HCT116 (cell line): ENCODE data around the gene RAPGEF2. TPM values are rescaled to one million over a fixed set of nuclear protein-coding genes. Genes with fewer than 3 reads are reported as not detected.

Source experiments
- ATAC-seq: fragments of 200-7000 bp; cut with Tn5 transposase; 2 replicates; pipeline ENCODE4 v1.9.1; 2020; ENCODE audit warnings: mild to moderate bottlenecking, moderate library complexity
- BruUV-seq: library from RNA; stranded (reverse); fragments of 400-500 nt; replicated peaks from 2 replicates; lab custom pipeline; 2021; lab: Mats Ljungman, UMichigan
- CTCF ChIA-PET: fragments of 300-600 bp; sonication (Branson Sonifier 250); formaldehyde crosslinking; loops from one replicate; lab custom pipeline; 2021; ENCODE audit warnings: antibody characterized with exemption; lab: Charles Lee
- POLR2A ChIA-PET: fragments of 300-600, 350-600 bp; sonication (Branson Sonifier 250); formaldehyde crosslinking; loops from one replicate; lab custom pipeline; 2021; ENCODE audit warnings: antibody characterized with exemption; lab: Charles Lee
- RAD21 ChIA-PET, 2 experiments: fragments of 300-600 bp; sonication (Branson Sonifier 250); formaldehyde crosslinking; loops; one replicate each; lab custom pipeline; 2023; ENCODE audit warnings: low total read pairs in 2 of 2; ENCODE audit not compliant: uncharacterized antibody in 2 of 2, unreplicated experiment in 2 of 2, low non-redundant PET in 1 of 2; lab: Charles Lee
- DNase-seq: peaks from one replicate; pipeline ENCODE4 v3.0.0-alpha.2; 2010; ENCODE audit warnings: low read depth, low spot score
- H2AFZ ChIP-seq: fragments of 200-600 bp; shearing (Covaris generic), sonication (generic); 2 replicates; pipeline ENCODE4 v1.6.1; 2017; ENCODE audit warnings: low read depth, mixed run types, mixed read lengths, antibody characterized with exemption, low read length; ENCODE audit not compliant: poor library complexity, severe bottlenecking
- H3K27ac ChIP-seq: 2 replicates; pipeline ENCODE4 v1.5.1; 2012; ENCODE audit warnings: low read depth, low read length
- H3K27me3 ChIP-seq: fragments of 200-600 bp; sonication (generic); 2 replicates; pipeline ENCODE4 v1.6.1; 2016; ENCODE audit warnings: mixed run types, low read length, mixed read lengths; ENCODE audit not compliant: insufficient read depth
- H3K36me3 ChIP-seq, 2 experiments: fragments of 200-500 bp in 1 of 2; fragments of 200-600 bp in 1 of 2; sonication (Bioruptor generic) in 1 of 2; sonication (generic) in 1 of 2; 2 replicates each; pipeline versions ENCODE4 v1.5.1 to v1.6.1; 2014 to 2016; ENCODE audit warnings: low read length in 2 of 2, inconsistent platforms in 1 of 2, mixed read lengths in 1 of 2, mixed run types in 1 of 2; ENCODE audit not compliant: insufficient read depth in 2 of 2, control insufficient read depth in 1 of 2
- H3K4me1 ChIP-seq, 2 experiments: fragments of 200-600 bp in 1 of 2; sonication (generic) in 1 of 2; 2 replicates each; pipeline versions ENCODE4 v1.5.1 to v1.6.1; 2012 to 2017; ENCODE audit warnings: low read length in 2 of 2, inconsistent platforms in 1 of 2, mild to moderate bottlenecking in 1 of 2, mixed read lengths in 1 of 2, mixed run types in 1 of 2, moderate library complexity in 1 of 2; ENCODE audit not compliant: insufficient read depth in 2 of 2, control insufficient read depth in 1 of 2
- H3K4me2 ChIP-seq: fragments of 200-600 bp; sonication (generic); 2 replicates; pipeline ENCODE4 v1.6.1; 2017; ENCODE audit warnings: mixed run types, low read length, mixed read lengths
- H3K4me3 ChIP-seq, 2 experiments: fragments of 200-600 bp in 1 of 2; sonication (generic) in 1 of 2; replicated peaks in 1 of 2; 2 replicates each; pipeline ENCODE4 v1.5.1; 2011 to 2016; ENCODE audit warnings: low read length in 2 of 2, control low read depth in 1 of 2, low read depth in 1 of 2, mild to moderate bottlenecking in 1 of 2, mixed read lengths in 1 of 2, mixed run types in 1 of 2
- H3K79me2 ChIP-seq: fragments of 200-600 bp; sonication (generic); 2 replicates; pipeline ENCODE4 v1.6.1; 2017; ENCODE audit warnings: mild to moderate bottlenecking, mixed run types, low read length, moderate library complexity, mixed read lengths; ENCODE audit not compliant: insufficient read depth
- H3K9ac ChIP-seq: fragments of 200-600 bp; sonication (generic); 2 replicates; pipeline ENCODE4 v1.6.1; 2016; ENCODE audit warnings: low read length, mixed read lengths
- H3K9me2 ChIP-seq: fragments of 200-600 bp; sonication (generic), shearing (Covaris generic); 2 replicates; pipeline ENCODE4 v1.6.1; 2017; ENCODE audit warnings: mixed run types, mild to moderate bottlenecking, moderate library complexity; ENCODE audit not compliant: insufficient read depth
- H3K9me3 ChIP-seq, 2 experiments: fragments of 200-500 bp in 1 of 2; fragments of 200-600 bp in 1 of 2; sonication (Bioruptor generic) in 1 of 2; sonication (generic) in 1 of 2; 2 replicates each; pipeline ENCODE4 v1.6.1; 2014 to 2017; ENCODE audit warnings: low read length in 2 of 2, mixed read lengths in 2 of 2, inconsistent platforms in 1 of 2, low read depth in 1 of 2, mild to moderate bottlenecking in 1 of 2, mixed run types in 1 of 2, moderate library complexity in 1 of 2; ENCODE audit not compliant: control insufficient read depth in 1 of 2, insufficient read depth in 1 of 2
- H4K20me1 ChIP-seq: fragments of 200-600 bp; sonication (generic), shearing (Covaris generic); 2 replicates; pipeline ENCODE4 v1.6.1; 2017; ENCODE audit warnings: mixed run types, mild to moderate bottlenecking, moderate library complexity; ENCODE audit not compliant: insufficient read depth
- ATF3 ChIP-seq: IDR thresholded peaks from 2 replicates; pipeline ENCODE4 v1.6.1; 2012
- CBX3 ChIP-seq: IDR thresholded peaks from 2 replicates; pipeline ENCODE4 v1.6.1; 2012; ENCODE audit warnings: low read depth
- CEBPB ChIP-seq: IDR thresholded peaks from 2 replicates; pipeline ENCODE4 v1.6.1; 2012; ENCODE audit warnings: low read depth
- CTCF ChIP-seq, 3 experiments: fragments of 200-600 bp in 1 of 3; sonication (generic) in 1 of 3; IDR thresholded peaks in 2 of 3; conservative IDR thresholded peaks in 1 of 3; 2 replicates each; pipeline ENCODE4 v1.5.1; 2012 to 2017; ENCODE audit warnings: low read depth in 2 of 3, low read length in 2 of 3, antibody characterized with exemption in 1 of 3, borderline replicate concordance in 1 of 3, control low read depth in 1 of 3, mild to moderate bottlenecking in 1 of 3, mixed read lengths in 1 of 3, mixed run types in 1 of 3, moderate library complexity in 1 of 3; ENCODE audit not compliant: insufficient read depth in 1 of 3
- EGR1 ChIP-seq: IDR thresholded peaks from 2 replicates; pipeline ENCODE4 v1.6.1; 2012; ENCODE audit warnings: low read depth
- ELF1 ChIP-seq: IDR thresholded peaks from 2 replicates; pipeline ENCODE4 v1.6.1; 2012; ENCODE audit warnings: low read depth, borderline replicate concordance
- EZH2 ChIP-seq: fragments of 200-600 bp; sonication (generic); IDR thresholded peaks from 2 replicates; pipeline ENCODE4 v1.6.1; 2017; ENCODE audit warnings: antibody characterized with exemption, mixed run types
- FOSL1 ChIP-seq: IDR thresholded peaks from 2 replicates; pipeline ENCODE4 v1.6.1; 2012; ENCODE audit warnings: low read depth
- MAX ChIP-seq: IDR thresholded peaks from 2 replicates; pipeline ENCODE4 v1.6.1; 2012
- POLR2AphosphoS5 ChIP-seq: IDR thresholded peaks from 2 replicates; pipeline ENCODE4 v1.6.1; 2011; ENCODE audit warnings: mild to moderate bottlenecking, low read depth, low read length, moderate library complexity
- RAD21 ChIP-seq: IDR thresholded peaks from 2 replicates; pipeline ENCODE4 v1.6.1; 2012; ENCODE audit warnings: low read depth, mild to moderate bottlenecking
- SIN3A ChIP-seq: IDR thresholded peaks from 2 replicates; pipeline ENCODE4 v1.6.1; 2012; ENCODE audit warnings: low read depth
- SRF ChIP-seq: IDR thresholded peaks from 2 replicates; pipeline ENCODE4 v1.6.1; 2012; ENCODE audit warnings: low read depth
- TCF7L2 ChIP-seq: IDR thresholded peaks from 2 replicates; pipeline ENCODE4 v1.7.0; 2011; ENCODE audit warnings: borderline replicate concordance, inconsistent platforms; ENCODE audit not compliant: insufficient read depth, insufficient read length; ENCODE audit errors: extremely low read depth
- YY1 ChIP-seq: IDR thresholded peaks from 2 replicates; pipeline ENCODE4 v1.6.1; 2011; ENCODE audit warnings: low read length, low read depth, moderate library complexity, mild to moderate bottlenecking; ENCODE audit not compliant: insufficient replicate concordance; ENCODE audit errors: extremely low read depth
- ZNF274 ChIP-seq: fragments of 200-500 bp; sonication (Bioruptor generic); IDR thresholded peaks from 2 replicates; pipeline ENCODE4 v1.6.1; 2014; ENCODE audit warnings: mild to moderate bottlenecking, low read depth, low read length, inconsistent platforms
- intact Hi-C: fragments of 100-400 bp; cut with micrococcal nuclease; formaldehyde crosslinking; loops from 2 replicates; pipeline ENCODE4 v1.10.0; 2022
- total RNA-seq: library from RNA; stranded (reverse); gene quantifications from one replicate; pipeline ENCODE4 v1.2.1, GENCODE V29; 2021; ENCODE audit not compliant: unreplicated experiment
- TF ChIP-seq, protein P1 (sequence below): IDR thresholded peaks from 2 replicates; pipeline ENCODE4 v1.6.1; 2012; ENCODE audit warnings: low read depth

The RAPGEF2 gene
- total RNA-seq, 1 experiment from 2014 or later: 21.2 TPM

- TF ChIP-seq CTCF (IDR thresholded peaks at IDR 0.05 in 2 of 3, conservative IDR thresholded peaks at IDR 0.05 in 1 of 3; ENCODE audit: borderline replicate concordance in 1 of 3, insufficient read depth in 1 of 3, low read depth in 2 of 3, low read length in 2 of 3) (no peak), CEBPB (no peak), POLR2AphosphoS5 (no peak)
Measured at GRCh38 chr4:159298502-159298901, 195.6 kb downstream of the RAPGEF2 start (continued).

- Histone ChIP-seq H3K9me3 (no peaks in the 10 kb centered on the region), H3K27me3 (no peaks in the 10 kb centered on the region), H3K4me2 (no peak overlapping the region), H3K9ac (no peak overlapping the region), H2AFZ (no peak overlapping the region), H3K9me2 (no peaks in the 10 kb centered on the region), H3K27ac (no peak overlapping the region), H3K4me3 (no peak overlapping the region), H4K20me1 (no peaks in the 10 kb centered on the region; the same call in 1 of the 2 replicates), H3K4me1 (peaks cover 0 to 5% of the 10 kb centered on the region in 2 experiments; a peak in 2 of 4 replicates), H3K79me2 (no peaks in the 10 kb centered on the region), H3K36me3 (no peaks in the 10 kb centered on the region)
- intact Hi-C loops: no loop called here
- ChIA-PET RAD21 (no interaction called here), CTCF (no interaction called here), POLR2A (no interaction called here)
- DNase-seq (no peak), ATAC-seq (no peak)
- no peak for TF ChIP-seq YY1
- no peak for TF ChIP-seq ATF3
- TF ChIP-seq POLR2AphosphoS5: no peak
- no peak for TF ChIP-seq SRF
- no peak for TF ChIP-seq TCF7L2
- no peak for TF ChIP-seq EGR1
- no peak for TF ChIP-seq EZH2
- no peak for TF ChIP-seq CBX3
- TF ChIP-seq RAD21: no peak
- no peak for TF ChIP-seq CTCF (IDR thresholded peaks at IDR 0.05 in 2 of 3, conservative IDR thresholded peaks at IDR 0.05 in 1 of 3; ENCODE audit: borderline replicate concordance in 1 of 3, insufficient read depth in 1 of 3, low read depth in 2 of 3, low read length in 2 of 3)
- TF ChIP-seq CEBPB: no peak
- TF ChIP-seq FOSL1: no peak
- TF ChIP-seq, protein P1, sequence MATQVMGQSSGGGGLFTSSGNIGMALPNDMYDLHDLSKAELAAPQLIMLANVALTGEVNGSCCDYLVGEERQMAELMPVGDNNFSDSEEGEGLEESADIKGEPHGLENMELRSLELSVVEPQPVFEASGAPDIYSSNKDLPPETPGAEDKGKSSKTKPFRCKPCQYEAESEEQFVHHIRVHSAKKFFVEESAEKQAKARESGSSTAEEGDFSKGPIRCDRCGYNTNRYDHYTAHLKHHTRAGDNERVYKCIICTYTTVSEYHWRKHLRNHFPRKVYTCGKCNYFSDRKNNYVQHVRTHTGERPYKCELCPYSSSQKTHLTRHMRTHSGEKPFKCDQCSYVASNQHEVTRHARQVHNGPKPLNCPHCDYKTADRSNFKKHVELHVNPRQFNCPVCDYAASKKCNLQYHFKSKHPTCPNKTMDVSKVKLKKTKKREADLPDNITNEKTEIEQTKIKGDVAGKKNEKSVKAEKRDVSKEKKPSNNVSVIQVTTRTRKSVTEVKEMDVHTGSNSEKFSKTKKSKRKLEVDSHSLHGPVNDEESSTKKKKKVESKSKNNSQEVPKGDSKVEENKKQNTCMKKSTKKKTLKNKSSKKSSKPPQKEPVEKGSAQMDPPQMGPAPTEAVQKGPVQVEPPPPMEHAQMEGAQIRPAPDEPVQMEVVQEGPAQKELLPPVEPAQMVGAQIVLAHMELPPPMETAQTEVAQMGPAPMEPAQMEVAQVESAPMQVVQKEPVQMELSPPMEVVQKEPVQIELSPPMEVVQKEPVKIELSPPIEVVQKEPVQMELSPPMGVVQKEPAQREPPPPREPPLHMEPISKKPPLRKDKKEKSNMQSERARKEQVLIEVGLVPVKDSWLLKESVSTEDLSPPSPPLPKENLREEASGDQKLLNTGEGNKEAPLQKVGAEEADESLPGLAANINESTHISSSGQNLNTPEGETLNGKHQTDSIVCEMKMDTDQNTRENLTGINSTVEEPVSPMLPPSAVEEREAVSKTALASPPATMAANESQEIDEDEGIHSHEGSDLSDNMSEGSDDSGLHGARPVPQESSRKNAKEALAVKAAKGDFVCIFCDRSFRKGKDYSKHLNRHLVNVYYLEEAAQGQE: no peak
- TF ChIP-seq ZNF274: no peak
- TF ChIP-seq MAX: no peak
- no peak for TF ChIP-seq SIN3A
- TF ChIP-seq ELF1: no peak
- no TSS peak for BruUV-seq
Measured at GRCh38 chr4:159303435-159303834, 200.6 kb downstream of the RAPGEF2 start.
